ENCODE measurements around the gene FGFR4.

Gene FGFR4

DNA sequence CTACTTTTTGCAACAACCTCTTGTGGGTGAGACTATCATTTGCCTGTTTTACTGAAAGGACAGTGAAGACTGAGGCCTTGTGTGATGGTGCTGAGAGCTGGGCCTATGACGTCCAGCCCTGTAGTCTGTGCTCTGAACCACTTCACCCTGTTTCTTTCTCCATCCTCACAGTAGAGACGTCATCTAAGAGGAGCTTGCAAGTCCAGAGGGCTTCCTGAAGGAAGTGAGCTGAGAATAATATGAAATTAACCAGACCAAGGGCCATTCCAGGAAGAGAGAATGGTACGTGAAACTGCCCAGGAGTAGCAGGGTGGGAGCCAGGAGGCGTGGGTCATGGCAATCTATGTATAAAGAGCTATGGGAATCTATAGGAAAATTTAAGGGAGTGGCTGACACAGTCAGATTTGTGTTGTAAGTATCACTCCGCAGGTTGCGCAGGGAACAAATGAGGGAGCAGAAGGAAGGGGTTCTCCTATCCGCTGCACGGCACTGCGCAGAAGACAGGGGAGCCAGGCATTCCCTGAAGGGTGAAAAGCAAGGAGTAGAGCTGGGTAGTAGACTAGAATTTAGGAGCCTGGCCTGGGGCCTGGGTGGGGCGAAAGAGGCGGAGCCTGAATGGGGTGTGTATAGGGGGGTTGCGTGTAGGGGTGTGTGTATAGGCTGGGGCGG, 596 bp upstream of the FGFR4 start:
- no peak for DNase-seq (ENCODE audit: low spot score)

DNA sequence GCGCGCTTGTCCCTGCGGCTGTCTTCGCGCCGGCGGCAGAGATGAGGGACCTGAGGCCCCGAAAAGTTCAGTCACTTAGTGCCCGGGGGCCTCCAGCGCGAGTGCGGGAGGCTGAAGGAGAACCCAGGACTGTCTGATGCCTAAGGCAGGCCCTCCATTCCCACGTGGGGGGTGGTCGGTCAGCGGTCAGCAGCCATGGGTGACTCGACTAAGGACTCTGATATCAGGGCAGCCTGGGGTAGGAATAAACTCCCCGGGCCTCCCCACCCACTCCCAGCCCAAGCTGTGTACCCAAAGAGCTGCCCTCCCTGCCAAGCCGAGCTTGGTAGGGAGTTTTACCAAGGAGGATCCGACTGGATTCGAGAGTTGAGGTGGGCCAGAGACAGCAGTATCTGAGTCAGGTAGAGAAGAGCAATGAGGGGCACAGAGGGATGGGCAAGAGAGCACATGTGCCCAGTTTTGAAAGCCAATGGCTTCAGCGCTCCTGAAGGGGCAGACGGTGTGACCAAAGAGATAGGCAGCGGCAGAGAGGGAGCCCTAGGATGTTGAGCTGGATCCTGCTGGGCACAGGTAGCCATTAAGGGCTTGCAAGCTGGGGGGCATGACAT, 787 bp downstream of the FGFR4 start:
- DNase-seq (ENCODE audit: low spot score): no peak

DNA sequence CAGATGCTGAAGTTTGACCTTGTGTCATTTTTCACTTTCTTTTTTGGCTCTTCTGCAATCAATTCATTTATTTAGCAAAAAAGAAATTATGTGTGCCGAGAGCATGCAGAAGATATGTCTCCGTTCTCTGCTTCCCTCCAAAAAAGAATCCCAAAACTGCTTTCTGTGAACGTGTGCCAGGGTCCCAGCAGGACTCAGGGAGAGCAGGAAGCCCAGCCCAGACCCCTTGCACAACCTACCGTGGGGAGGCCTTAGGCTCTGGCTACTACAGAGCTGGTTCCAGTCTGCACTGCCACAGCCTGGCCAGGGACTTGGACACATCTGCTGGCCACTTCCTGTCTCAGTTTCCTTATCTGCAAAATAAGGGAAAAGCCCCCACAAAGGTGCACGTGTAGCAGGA, 2.4 kb downstream of the FGFR4 start:
- DNase-seq (ENCODE audit: low spot score): no peak

DNA sequence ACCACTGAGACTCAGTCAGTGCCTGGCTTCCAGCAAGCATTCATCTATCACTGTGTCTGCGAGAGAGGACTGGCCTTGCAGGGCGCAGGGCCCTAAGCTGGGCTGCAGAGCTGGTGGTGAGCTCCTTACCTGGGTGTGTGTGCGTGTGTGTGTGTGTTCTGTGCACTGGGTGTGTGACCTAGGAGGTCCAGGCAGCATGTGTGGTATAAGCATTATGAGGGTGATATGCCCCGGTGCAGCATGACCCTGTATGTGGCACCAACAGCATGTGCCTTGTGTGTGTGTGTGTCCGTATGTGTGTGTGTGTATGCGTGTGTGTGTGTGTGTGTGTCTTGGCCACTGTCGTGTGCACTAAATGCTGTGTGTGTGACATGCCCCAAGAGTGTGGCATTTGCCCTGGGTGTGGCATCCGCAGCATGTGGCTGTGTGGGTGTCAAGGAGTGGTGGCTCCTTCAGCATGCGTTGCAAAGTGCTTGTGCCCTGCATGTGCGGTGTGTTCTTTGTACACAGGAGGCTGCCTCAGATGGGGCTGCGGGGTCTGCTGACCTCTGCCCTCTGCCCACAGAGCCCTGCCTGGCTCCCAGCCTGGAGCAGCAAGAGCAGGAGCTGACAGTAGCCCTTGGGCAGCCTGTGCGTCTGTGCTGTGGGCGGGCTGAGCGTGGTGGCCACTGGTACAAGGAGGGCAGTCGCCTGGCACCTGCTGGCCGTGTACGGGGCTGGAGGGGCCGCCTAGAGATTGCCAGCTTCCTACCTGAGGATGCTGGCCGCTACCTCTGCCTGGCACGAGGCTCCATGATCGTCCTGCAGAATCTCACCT, 3.3 kb downstream of the FGFR4 start:
- no peak for DNase-seq (ENCODE audit: low spot score)

DNA sequence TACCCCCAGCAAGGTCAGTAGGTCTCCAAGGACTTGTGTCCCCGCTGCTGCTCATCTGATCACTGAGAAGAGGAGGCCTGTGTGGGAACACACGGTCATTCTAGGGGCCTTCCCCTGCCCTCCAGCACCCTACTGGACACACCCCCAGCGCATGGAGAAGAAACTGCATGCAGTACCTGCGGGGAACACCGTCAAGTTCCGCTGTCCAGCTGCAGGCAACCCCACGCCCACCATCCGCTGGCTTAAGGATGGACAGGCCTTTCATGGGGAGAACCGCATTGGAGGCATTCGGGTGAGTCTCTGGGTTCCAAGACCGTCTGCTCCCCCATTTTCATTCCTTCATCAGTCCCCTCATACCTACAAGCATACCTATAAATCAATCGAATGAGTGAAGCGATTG, 4.1 kb downstream of the FGFR4 start:
- DNase-seq (ENCODE audit: low spot score): no peak

DNA sequence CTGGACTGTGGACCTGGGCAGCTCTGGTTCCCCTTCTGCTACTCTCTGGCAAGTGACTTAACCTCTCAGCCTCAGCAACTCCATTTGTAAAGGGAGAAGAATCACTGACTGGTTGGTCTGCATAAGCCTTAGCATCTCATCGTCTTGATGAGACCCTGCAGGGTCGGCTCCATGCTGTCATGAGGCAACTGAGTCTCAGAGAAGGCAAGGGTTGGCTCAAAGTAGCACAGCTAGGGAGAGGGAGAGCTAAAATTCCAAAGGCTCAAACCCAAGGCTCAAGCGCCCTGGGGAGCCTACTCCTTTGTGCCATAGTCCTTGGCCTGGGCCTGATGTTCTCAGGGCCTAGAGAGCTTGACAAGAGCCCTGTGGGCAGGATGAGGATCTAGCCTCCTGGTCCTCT, 4.5 kb downstream of the FGFR4 start:
- DNase-seq (ENCODE audit: low spot score): no peak

DNA sequence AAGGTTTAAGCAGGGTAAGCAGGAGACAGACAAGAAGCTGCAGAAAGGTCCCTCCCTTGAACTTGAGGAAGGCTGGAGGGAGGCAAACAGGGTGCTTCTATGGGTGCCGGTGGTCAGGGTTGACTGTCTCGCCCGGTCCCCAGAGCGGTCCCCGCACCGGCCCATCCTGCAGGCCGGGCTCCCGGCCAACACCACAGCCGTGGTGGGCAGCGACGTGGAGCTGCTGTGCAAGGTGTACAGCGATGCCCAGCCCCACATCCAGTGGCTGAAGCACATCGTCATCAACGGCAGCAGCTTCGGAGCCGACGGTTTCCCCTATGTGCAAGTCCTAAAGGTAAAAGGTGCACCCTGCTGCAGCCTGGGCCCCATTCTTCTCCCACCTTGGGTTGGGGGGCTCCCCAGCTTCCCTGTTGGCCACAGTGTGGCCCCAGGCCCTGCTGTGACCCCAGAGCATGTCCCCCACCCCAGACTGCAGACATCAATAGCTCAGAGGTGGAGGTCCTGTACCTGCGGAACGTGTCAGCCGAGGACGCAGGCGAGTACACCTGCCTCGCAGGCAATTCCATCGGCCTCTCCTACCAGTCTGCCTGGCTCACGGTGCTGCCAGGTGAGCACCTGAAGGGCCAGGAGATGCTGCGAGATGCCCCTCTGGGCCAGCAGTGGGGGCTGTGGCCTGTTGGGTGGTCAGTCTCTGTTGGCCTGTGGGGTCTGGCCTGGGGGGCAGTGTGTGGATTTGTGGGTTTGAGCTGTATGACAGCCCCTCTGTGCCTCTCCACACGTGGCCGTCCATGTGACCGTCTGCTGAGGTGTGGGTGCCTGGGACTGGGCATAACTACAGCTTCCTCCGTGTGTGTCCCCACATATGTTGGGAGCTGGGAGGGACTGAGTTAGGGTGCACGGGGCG, 5.7 kb downstream of the FGFR4 start:
- DNase-seq (ENCODE audit: low spot score): no peak

DNA sequence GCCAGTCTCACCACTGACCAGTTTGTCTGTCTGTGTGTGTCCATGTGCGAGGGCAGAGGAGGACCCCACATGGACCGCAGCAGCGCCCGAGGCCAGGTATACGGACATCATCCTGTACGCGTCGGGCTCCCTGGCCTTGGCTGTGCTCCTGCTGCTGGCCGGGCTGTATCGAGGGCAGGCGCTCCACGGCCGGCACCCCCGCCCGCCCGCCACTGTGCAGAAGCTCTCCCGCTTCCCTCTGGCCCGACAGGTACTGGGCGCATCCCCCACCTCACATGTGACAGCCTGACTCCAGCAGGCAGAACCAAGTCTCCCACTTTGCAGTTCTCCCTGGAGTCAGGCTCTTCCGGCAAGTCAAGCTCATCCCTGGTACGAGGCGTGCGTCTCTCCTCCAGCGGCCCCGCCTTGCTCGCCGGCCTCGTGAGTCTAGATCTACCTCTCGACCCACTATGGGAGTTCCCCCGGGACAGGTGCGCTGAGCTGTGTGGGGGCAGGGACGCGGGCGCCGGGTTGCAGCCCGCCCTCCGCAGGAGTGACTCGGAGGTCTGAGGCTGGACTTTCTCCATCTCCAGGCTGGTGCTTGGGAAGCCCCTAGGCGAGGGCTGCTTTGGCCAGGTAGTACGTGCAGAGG, 6.5 kb downstream of the FGFR4 start:
- DNase-seq (ENCODE audit: low spot score): no peak

DNA sequence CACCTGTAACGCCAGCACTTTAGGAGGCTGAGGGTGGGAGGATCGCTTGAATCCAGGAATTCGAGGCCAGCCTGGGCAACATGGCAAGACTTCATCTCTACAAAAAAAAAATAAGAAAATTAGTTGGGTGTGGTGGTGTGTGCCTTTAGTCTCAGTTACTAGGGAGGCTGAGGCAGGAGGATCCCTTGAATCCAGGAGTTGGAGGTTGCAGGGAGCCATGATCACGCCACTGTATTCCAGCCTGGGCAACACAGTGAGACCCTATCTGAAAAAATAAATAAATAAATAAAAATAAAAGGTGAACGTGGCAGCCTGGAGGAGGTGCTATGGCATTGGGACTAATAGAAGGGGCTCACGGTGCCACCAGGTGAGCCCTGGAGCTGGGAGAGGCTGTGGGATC, 7.1 kb downstream of the FGFR4 start:
- DNase-seq (ENCODE audit: low spot score): no peak

DNA sequence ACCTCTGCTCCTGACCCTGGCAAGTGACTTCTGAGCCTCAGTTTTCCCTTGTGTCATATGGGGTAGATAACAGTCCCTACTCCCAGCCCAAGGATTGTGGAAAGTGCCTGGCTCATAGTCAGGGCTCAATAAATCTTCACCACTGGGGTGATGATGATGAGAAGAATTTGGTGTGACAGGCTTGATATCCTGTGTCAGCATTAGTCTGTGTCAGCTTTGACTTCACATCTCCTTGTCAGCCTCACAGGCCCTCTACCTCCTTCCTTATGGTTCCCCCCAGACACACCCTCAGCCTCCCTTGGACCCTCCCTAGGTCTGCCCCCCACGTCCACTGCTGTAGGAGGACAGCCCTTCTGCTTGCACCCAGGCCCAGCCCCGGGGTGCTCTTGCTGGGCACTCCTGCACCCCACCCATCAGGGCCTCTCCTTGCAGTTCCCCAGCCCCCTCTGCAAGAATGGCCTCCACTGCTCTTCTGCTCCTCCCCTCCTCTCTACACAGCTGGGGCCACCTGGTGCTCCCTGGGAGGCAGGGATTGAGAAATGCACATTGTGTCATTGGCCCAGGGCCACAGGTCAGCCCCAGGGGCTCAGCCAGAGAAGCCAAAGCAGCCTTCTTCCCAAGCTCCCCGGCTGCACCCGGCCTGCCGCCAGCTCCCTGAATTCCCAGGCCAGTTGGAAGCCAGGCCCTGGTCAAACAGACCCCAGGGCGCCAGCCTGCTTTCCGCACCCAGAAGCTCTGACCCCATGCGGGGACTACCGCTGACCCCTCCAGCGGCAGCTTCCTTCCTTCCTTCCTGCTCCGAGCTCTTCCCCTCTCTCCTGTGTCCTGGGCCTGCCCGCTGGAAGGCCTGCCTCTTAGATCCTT, 7.7 kb downstream of the FGFR4 start:
- no peak for DNase-seq (ENCODE audit: low spot score)

DNA sequence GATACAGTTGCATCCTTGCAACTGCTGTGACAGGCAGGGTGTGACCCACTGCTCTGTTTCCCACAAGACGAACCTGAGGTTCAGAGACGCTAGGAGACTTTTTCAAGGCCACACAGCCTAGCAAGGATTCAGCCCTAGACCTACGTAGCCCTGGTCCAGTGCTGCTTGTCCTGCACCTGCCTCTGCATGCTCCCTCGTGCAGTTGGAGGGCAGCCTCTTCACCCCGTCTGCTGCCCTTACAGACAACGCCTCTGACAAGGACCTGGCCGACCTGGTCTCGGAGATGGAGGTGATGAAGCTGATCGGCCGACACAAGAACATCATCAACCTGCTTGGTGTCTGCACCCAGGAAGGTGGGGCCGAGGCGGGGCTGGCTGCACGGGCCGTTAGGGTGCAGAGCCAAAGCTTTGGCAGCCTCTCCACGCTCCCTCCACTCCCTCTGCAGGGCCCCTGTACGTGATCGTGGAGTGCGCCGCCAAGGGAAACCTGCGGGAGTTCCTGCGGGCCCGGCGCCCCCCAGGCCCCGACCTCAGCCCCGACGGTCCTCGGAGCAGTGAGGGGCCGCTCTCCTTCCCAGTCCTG, 8.5 kb downstream of the FGFR4 start:
- DNase-seq (ENCODE audit: low spot score): no peak

DNA sequence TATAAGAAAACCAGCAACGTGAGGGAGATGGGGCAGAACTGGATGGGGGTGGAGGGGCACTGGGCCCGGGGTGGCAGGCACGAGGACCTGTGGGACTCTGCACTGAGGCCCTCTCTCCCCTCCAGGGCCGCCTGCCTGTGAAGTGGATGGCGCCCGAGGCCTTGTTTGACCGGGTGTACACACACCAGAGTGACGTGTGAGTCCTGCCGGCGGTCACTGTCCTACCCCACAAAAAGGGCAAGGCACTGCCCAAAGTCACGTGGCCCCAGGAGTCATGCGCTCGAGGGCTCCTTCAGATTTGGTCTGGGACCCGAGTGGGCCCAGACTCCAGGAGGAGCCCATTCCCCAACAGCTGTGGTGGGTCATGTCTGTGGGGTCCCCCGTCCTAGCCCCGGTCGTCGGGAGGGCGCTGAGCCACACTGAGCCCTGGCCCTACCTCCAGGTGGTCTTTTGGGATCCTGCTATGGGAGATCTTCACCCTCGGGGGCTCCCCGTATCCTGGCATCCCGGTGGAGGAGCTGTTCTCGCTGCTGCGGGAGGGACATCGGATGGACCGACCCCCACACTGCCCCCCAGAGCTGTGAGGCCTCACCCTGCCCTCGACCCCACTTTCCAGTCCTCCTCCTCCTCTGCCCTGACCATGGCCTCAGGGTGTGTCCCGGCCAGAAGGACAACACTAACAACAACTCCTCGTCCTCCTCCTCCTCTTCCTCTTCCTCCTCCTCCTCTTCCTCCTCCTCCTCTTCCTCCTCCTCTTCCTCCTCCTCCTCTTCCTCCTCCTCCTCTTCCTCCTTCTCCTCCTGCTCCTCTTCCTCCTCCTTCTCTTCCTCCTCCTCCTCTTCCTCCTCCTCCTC, 9.7 kb downstream of the FGFR4 start:
- DNase-seq (ENCODE audit: low spot score): no peak

DNA sequence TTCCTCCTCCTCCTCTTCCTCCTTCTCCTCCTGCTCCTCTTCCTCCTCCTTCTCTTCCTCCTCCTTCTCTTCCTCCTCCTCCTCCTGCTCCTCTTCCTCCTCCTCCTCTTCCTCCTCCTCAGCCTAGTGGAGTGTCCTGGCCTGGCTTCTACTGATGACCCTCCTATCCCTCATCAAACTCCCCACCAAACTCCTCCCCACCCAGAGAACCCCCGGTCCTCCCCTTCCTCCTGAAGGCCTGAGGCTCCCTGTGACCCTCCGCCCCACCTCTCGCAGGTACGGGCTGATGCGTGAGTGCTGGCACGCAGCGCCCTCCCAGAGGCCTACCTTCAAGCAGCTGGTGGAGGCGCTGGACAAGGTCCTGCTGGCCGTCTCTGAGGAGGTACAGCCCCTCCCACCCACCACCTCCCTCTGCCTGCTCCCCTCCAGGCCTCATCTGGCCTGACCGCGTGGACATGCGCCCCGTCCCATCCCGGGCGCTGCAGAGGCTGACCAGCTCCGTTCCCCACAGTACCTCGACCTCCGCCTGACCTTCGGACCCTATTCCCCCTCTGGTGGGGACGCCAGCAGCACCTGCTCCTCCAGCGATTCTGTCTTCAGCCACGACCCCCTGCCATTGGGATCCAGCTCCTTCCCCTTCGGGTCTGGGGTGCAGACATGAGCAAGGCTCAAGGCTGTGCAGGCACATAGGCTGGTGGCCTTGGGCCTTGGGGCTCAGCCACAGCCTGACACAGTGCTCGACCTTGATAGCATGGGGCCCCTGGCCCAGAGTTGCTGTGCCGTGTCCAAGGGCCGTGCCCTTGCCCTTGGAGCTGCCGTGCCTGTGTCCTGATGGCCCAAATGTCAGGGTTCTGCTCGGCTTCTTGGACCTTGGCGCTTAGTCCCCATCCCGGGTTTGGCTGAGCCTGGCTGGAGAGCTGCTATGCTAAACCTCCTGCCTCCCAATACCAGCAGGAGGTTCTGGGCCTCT, 10.6 kb downstream of the FGFR4 start:
- DNase-seq (ENCODE audit: low spot score): no peak

DNA sequence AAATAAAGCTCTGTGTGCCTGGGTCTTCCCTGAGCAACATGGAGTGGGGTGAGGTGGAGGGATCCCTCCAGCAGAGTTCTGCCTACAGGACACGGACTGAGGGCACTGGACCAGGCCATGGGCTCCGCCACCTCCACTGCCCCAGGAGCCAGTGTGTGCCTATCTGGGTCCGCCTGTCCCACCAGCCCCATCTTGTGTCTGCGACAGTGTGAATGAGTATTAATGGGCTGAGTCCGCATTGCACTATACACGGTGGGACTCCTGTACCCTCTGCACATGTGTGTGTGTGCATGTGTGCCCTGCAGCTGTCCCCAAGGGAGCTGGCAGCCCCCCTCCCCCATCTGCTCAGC, 11.4 kb downstream of the FGFR4 start:
- DNase-seq (ENCODE audit: low spot score): no peak

DNA sequence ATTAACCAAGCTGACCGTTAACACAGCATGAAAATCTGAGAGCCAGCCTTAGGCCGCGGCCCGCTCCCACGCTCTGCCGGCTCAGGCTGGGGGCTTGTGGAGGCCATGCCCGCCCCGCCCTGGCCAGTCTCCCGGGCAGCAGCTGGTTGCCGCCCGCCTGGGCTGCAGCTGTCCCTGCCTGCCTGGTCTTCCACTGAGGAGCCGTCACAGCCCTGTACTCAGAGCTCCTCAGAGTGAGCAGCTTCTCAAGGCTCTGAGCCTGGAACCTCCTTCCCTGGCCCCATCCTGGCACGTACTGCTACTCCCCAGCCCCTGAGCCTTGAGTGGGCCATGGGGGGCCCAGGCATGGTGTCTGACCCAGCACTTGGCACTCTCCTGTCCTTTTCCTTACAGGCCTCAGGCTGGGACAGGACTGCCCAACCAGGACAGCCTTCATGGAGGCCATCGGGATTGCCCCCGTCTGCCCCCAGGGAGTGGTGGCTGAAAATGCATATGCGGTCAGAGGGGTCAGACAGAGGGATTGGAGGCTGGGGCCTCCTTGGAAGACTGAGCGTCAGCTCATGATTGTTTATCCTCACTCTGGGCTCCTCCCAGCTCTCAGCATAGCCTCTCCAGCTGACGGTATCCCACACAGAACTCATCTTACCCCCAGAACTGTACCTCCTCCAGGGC, 11.9 kb downstream of the FGFR4 start:
- no peak for DNase-seq (ENCODE audit: low spot score)

DNA sequence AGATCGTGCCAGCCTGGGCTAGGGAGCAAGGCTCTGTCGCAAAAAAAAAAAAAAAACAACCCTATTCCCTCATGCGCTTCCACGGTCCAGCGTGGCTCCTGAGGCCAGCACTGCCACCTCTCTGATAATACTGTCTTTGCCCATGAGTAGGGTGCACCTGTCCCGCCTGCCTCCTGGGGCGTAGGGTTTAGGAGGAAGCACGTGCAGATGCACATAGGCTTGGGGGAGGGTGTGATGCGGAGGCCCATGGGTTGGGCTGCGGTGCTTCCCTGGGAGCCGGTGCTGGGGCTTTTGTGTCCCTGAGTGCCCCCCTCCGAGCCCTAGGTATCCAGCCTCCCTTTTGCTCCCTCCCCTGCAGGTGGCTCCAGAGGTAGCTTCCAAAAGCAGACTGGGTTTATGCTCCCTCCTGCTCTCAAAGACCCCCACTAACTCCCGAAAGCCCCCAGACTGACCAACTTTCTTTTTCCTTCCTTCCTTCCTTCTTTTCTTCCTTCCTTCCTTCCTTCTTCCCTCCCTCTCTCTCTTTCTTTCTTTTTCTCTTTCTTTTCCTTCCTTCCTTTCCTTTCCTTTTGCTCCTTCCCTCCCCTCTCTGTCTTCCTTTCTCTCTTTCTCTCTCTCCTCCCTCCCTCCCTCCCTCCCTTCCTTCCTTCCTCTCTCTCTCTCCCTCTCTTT, 12.8 kb downstream of the FGFR4 start:
- no peak for DNase-seq (ENCODE audit: low spot score)

DNA sequence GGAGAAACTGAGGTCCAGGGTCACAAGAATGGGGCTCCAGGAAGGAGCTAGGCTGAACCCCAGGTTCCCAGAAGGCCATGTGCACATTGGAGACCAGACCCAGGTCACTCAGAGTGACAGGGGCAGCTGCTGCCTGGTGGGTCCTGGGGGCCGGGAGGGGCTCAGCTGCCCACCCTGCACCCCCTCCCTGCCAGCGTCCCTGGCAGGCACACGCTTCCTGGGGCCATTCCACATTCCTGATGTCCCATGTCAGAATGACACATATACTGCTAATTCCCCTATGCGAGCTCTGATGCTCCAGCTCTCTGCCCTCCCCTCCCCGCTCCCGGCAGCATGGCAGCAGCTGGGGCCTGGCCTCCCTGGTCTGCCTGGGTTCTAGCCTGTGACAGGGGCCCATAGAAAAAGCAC, 14.0 kb downstream of the FGFR4 start:
- no peak for DNase-seq (ENCODE audit: low spot score)

Measured in CD4-positive, alpha-beta T cell treated with Interleukin-15 for 4 hours (primary cell).